Measurements from ENCODE around the gene MED16.

- TF ChIP-seq CTCF (IDR thresholded peaks at IDR 0.05 in 8 of 11, conservative IDR thresholded peaks at IDR 0.05 in 3 of 11) (no peak), POLR2A (IDR thresholded peaks at IDR 0.05) (no peak)
These were observed 19.9 kb downstream of the MED16 start for GRCh38 chr19:873084-873483.
